ENCODE data around the gene C5orf46. TPM values are rescaled to one million over a fixed set of nuclear protein-coding genes. Genes with fewer than 3 reads are reported as not detected.

The C5orf46 gene
- total RNA-seq, 1 experiment from 2014 or later = not detected

- TF ChIP-seq, protein P1, sequence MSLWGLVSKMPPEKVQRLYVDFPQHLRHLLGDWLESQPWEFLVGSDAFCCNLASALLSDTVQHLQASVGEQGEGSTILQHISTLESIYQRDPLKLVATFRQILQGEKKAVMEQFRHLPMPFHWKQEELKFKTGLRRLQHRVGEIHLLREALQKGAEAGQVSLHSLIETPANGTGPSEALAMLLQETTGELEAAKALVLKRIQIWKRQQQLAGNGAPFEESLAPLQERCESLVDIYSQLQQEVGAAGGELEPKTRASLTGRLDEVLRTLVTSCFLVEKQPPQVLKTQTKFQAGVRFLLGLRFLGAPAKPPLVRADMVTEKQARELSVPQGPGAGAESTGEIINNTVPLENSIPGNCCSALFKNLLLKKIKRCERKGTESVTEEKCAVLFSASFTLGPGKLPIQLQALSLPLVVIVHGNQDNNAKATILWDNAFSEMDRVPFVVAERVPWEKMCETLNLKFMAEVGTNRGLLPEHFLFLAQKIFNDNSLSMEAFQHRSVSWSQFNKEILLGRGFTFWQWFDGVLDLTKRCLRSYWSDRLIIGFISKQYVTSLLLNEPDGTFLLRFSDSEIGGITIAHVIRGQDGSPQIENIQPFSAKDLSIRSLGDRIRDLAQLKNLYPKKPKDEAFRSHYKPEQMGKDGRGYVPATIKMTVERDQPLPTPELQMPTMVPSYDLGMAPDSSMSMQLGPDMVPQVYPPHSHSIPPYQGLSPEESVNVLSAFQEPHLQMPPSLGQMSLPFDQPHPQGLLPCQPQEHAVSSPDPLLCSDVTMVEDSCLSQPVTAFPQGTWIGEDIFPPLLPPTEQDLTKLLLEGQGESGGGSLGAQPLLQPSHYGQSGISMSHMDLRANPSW (CRISPR knock-in tag; conservative IDR thresholded peaks at IDR 0.05; ENCODE audit: low read depth) = no peak
- no peak for TF ChIP-seq PRRX2 (CRISPR knock-in tag; IDR thresholded peaks at IDR 0.05)
- TF ChIP-seq ZNF219 (CRISPR knock-in tag; IDR thresholded peaks at IDR 0.05; ENCODE audit: borderline replicate concordance) = no peak
- no peak for TF ChIP-seq E2F4 (CRISPR knock-in tag; IDR thresholded peaks at IDR 0.05; ENCODE audit: borderline replicate concordance, low read depth)
- TF ChIP-seq FOXJ3 (CRISPR knock-in tag; IDR thresholded peaks at IDR 0.05; ENCODE audit: borderline replicate concordance) = no peak
- 0 out of 2 replicates have a peak, but pooled peaks have one; percentile 49 for TF ChIP-seq NFATC4 (CRISPR knock-in tag; IDR thresholded peaks at IDR 0.05)
- no peak for TF ChIP-seq MAX (CRISPR knock-in tag; IDR thresholded peaks at IDR 0.05)
- TF ChIP-seq, protein P2, sequence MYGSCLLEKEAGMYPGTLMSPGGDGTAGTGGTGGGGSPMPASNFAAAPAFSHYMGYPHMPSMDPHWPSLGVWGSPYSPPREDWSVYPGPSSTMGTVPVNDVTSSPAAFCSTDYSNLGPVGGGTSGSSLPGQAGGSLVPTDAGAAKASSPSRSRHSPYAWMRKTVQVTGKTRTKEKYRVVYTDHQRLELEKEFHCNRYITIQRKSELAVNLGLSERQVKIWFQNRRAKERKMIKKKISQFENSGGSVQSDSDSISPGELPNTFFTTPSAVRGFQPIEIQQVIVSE (CRISPR knock-in tag; IDR thresholded peaks at IDR 0.05; ENCODE audit: borderline replicate concordance) = no peak
- TF ChIP-seq, protein P3, sequence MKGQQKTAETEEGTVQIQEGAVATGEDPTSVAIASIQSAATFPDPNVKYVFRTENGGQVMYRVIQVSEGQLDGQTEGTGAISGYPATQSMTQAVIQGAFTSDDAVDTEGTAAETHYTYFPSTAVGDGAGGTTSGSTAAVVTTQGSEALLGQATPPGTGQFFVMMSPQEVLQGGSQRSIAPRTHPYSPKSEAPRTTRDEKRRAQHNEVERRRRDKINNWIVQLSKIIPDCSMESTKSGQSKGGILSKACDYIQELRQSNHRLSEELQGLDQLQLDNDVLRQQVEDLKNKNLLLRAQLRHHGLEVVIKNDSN (CRISPR knock-in tag; IDR thresholded peaks at IDR 0.05) = no peak
- 0 out of 2 replicates have a peak, but pooled peaks have one; percentile 23 for TF ChIP-seq ZNF425 (CRISPR knock-in tag; conservative IDR thresholded peaks at IDR 0.05)
- no peak for TF ChIP-seq ZNF512 (CRISPR knock-in tag; IDR thresholded peaks at IDR 0.05; ENCODE audit: borderline replicate concordance)
- TF ChIP-seq GRHL2 (CRISPR knock-in tag; IDR thresholded peaks at IDR 0.05; ENCODE audit: insufficient replicate concordance, severe bottlenecking) = no peak
- no peak for TF ChIP-seq ZSCAN18 (CRISPR knock-in tag; IDR thresholded peaks at IDR 0.05)
- no peak for TF ChIP-seq NFYB (CRISPR knock-in tag; conservative IDR thresholded peaks at IDR 0.05; ENCODE audit: low read depth)
- TF ChIP-seq ESRRA (CRISPR knock-in tag; IDR thresholded peaks at IDR 0.05; ENCODE audit: borderline replicate concordance) = no peak
- TF ChIP-seq ZNF138 (CRISPR knock-in tag; conservative IDR thresholded peaks at IDR 0.05) = no peak
- no peak for TF ChIP-seq TP53 (CRISPR knock-in tag; IDR thresholded peaks at IDR 0.05)
- TF ChIP-seq ZNF263 (CRISPR knock-in tag; IDR thresholded peaks at IDR 0.05; ENCODE audit: low read depth) = no peak
- no peak for TF ChIP-seq NR2C2 (CRISPR knock-in tag; IDR thresholded peaks at IDR 0.05)
- peak; percentile 30; the same call in 1 of the 2 replicates for TF ChIP-seq ZNF416 (CRISPR knock-in tag; IDR thresholded peaks at IDR 0.05)
- TF ChIP-seq FOXP1 (CRISPR knock-in tag; IDR thresholded peaks at IDR 0.05; ENCODE audit: borderline replicate concordance) = no peak
- TF ChIP-seq, protein P4, sequence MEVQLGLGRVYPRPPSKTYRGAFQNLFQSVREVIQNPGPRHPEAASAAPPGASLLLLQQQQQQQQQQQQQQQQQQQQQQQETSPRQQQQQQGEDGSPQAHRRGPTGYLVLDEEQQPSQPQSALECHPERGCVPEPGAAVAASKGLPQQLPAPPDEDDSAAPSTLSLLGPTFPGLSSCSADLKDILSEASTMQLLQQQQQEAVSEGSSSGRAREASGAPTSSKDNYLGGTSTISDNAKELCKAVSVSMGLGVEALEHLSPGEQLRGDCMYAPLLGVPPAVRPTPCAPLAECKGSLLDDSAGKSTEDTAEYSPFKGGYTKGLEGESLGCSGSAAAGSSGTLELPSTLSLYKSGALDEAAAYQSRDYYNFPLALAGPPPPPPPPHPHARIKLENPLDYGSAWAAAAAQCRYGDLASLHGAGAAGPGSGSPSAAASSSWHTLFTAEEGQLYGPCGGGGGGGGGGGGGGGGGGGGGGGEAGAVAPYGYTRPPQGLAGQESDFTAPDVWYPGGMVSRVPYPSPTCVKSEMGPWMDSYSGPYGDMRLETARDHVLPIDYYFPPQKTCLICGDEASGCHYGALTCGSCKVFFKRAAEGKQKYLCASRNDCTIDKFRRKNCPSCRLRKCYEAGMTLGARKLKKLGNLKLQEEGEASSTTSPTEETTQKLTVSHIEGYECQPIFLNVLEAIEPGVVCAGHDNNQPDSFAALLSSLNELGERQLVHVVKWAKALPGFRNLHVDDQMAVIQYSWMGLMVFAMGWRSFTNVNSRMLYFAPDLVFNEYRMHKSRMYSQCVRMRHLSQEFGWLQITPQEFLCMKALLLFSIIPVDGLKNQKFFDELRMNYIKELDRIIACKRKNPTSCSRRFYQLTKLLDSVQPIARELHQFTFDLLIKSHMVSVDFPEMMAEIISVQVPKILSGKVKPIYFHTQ (CRISPR knock-in tag; IDR thresholded peaks at IDR 0.05) = peak; percentile 60; the same call in 1 of the 2 replicates
- TF ChIP-seq TEAD4 (CRISPR knock-in tag; IDR thresholded peaks at IDR 0.05) = no peak
- TF ChIP-seq MXD4 (CRISPR knock-in tag; IDR thresholded peaks at IDR 0.05; ENCODE audit: borderline replicate concordance) = no peak
Observed at GRCh38 chr5:147859962-147860640, 46.2 kb downstream of the C5orf46 start (continued).

Measured in WTC11 (cell line).